Nephron (organoid): Measurements from ENCODE around the gene DOCK6.
A peak's percentile ranks its signal among the peaks of the same experiment; 100 is the strongest.

Source experiments
- H3K27ac Mint-ChIP-seq, 3 experiments: 2 replicates each; pipeline ENCODE4 v1.8.0; 2020; ENCODE audit warnings: mixed read lengths in 3 of 3, mild to moderate bottlenecking in 2 of 3, moderate library complexity in 1 of 3
- H3K27me3 Mint-ChIP-seq: 2 replicates; pipeline ENCODE4 v1.8.0; 2021; ENCODE audit warnings: low read depth, mild to moderate bottlenecking, moderate library complexity, mixed read lengths
- H3K36me3 Mint-ChIP-seq: 2 replicates; pipeline ENCODE4 v1.8.0; 2020; ENCODE audit warnings: low read depth, mixed read lengths
- H3K4me1 Mint-ChIP-seq: 2 replicates; pipeline ENCODE4 v1.8.0; 2020; ENCODE audit warnings: mixed read lengths
- H3K4me3 Mint-ChIP-seq, 3 experiments: 2 replicates each; pipeline ENCODE4 v1.8.0; 2020; ENCODE audit warnings: mild to moderate bottlenecking in 3 of 3, mixed read lengths in 3 of 3, moderate library complexity in 2 of 3
- H3K9me3 Mint-ChIP-seq: 2 replicates; pipeline ENCODE4 v1.8.0; 2020; ENCODE audit warnings: mixed read lengths
- TF ChIP-seq, protein P1 (sequence below), 3 experiments: fragments of 200-600 bp; sonication (generic); IDR thresholded peaks; one replicate each; pipeline ENCODE4 v1.5.0; 2021; ENCODE audit warnings: antibody characterized with exemption in 3 of 3; ENCODE audit not compliant: unreplicated experiment in 3 of 3

Gene DOCK6

DNA sequence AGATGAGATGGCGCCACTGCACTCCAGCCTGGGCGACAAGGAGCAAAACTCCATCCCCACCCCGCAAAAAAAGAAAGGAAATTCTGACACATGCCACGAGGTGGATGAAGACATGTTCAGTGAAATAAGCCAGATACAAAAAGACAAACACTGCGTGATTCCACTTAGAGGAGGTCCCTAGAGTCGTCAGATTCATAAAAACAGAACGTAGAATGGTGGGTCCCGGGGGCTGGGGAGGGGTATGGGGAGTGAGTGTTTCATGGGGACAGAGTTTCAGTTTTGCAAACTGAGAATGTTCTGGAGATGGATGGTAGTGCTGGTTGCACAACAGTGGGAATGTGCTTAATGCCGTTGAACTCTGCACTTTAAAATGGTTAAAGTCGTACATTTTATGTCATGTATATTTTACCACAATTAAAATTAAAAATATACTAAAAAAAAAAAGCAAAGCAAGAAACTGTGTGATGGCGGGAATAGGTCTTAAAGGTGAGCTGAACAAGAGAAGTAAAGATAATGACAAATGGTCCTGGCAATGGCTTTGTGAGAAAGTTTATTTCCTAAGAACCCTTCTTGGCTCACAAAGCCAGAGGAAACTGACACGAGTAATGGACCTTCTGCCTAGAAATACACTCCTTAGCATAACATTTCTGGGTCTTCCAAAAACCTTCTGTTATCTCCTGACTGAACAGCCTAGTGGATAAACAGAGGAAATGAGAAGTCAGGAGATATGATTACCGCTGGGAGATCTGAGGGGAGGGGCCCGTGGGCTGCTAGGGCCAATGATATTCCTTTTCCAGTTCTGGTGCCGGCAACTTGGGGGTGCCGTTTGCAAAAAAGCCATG, 102.5 kb downstream of the DOCK6 start:
- peak overlapping the region; percentile 55 to 93 (median 84) for H3K27ac Mint-ChIP-seq
- no peaks in the 10 kb centered on the region for H3K27me3 Mint-ChIP-seq
- H3K4me3 Mint-ChIP-seq = peak overlapping the region in 1 of 3 experiments; percentile 33
- peaks cover 21% of the 10 kb centered on the region for H3K36me3 Mint-ChIP-seq
- peaks cover 35% of the 10 kb centered on the region for H3K4me1 Mint-ChIP-seq
- peaks cover 3% of the 10 kb centered on the region for H3K9me3 Mint-ChIP-seq
- TF ChIP-seq, protein P1, sequence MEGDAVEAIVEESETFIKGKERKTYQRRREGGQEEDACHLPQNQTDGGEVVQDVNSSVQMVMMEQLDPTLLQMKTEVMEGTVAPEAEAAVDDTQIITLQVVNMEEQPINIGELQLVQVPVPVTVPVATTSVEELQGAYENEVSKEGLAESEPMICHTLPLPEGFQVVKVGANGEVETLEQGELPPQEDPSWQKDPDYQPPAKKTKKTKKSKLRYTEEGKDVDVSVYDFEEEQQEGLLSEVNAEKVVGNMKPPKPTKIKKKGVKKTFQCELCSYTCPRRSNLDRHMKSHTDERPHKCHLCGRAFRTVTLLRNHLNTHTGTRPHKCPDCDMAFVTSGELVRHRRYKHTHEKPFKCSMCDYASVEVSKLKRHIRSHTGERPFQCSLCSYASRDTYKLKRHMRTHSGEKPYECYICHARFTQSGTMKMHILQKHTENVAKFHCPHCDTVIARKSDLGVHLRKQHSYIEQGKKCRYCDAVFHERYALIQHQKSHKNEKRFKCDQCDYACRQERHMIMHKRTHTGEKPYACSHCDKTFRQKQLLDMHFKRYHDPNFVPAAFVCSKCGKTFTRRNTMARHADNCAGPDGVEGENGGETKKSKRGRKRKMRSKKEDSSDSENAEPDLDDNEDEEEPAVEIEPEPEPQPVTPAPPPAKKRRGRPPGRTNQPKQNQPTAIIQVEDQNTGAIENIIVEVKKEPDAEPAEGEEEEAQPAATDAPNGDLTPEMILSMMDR (IDR thresholded peaks at IDR 0.05; ENCODE audit: unreplicated experiment in 3 of 3) = peak in 1 of 3 experiments; percentile 8

DNA sequence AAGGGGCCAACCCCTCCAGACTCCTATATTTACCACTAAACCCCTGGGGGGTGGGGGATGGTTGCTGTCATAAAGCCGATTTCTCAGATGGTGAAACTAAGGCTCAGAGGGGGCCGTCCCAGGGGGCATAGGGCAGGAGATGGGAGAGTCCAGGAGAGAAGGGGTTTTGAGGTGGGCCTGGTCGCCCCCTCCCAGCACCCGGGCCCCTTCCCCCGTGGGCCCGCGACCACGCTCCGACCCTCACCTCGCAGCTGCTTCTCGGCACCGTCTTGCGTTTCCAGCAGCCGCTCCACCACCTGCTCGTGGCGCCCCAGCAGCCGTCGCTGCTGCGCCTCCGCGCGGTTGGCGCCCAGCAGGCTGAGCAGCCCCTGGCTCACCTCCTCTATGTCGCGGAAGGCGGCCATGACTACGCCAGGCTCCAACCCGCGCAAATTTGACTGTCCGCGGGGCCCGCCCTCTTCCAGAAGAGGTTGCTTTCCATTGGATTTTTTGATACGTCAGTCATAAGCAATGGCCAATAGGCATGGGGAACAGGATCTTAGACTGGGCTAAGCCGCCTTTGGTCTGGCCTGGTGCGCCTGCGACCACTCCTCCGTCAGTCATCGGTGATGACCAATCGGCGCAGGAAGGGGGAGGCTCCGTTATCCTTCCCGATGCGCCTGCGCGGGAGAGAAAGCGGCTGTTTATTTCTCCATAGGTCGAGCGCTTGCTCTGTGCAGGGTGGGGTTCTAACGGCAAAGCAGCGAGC, 106.8 kb downstream of the DOCK6 start, which contains the start of gene SPC24:
SPC24 (minus strand) TSS at position 410 of the 748 bp plus-strand sequence; CDS start at position 404, 6 bp downstream.
- peak within 1 kb of the TSS; percentile 83 to 88 (median 88) for H3K4me3 Mint-ChIP-seq
- H3K9me3 Mint-ChIP-seq = peaks cover 3% of the 10 kb centered on the region
- peaks cover 49% of the 10 kb centered on the region for H3K4me1 Mint-ChIP-seq
- H3K27ac Mint-ChIP-seq = peak within 1 kb of the TSS; percentile 88 to 96 (median 96)
- TF ChIP-seq, protein P1 (IDR thresholded peaks at IDR 0.05; ENCODE audit: unreplicated experiment in 3 of 3) = no peak
- H3K27me3 Mint-ChIP-seq = no peaks in the 10 kb centered on the region
- H3K36me3 Mint-ChIP-seq = peaks cover 8% of the 10 kb centered on the region

DNA sequence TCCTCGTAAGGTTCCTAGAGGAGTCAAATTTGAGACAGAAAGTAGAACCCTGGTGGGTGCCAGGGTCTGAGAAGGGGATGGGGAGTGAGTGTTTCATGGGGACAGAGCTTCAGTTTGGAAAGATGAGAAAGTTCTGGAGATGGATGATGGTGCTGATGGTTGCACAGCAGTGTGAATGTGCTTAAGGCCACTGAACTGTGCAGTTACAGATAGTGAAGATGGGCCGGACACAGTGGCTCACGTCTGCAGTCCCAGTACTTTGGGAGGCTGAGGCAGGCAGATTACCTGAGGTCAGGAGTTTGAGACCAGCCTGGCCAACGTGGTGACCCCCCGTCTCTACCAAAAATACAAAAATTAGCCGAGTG, 107.7 kb downstream of the DOCK6 start:
- Mint-ChIP-seq H3K4me1 (peaks cover 42% of the 10 kb centered on the region), H3K9me3 (no peaks in the 10 kb centered on the region), H3K4me3 (peak overlapping the region; percentile 83 to 88 (median 88)), H3K27me3 (no peaks in the 10 kb centered on the region), H3K36me3 (peaks cover 4% of the 10 kb centered on the region), H3K27ac (peak overlapping the region; percentile 34 to 43 (median 36))
- TF ChIP-seq, protein P1 (IDR thresholded peaks at IDR 0.05; ENCODE audit: unreplicated experiment in 3 of 3) = no peak

DNA sequence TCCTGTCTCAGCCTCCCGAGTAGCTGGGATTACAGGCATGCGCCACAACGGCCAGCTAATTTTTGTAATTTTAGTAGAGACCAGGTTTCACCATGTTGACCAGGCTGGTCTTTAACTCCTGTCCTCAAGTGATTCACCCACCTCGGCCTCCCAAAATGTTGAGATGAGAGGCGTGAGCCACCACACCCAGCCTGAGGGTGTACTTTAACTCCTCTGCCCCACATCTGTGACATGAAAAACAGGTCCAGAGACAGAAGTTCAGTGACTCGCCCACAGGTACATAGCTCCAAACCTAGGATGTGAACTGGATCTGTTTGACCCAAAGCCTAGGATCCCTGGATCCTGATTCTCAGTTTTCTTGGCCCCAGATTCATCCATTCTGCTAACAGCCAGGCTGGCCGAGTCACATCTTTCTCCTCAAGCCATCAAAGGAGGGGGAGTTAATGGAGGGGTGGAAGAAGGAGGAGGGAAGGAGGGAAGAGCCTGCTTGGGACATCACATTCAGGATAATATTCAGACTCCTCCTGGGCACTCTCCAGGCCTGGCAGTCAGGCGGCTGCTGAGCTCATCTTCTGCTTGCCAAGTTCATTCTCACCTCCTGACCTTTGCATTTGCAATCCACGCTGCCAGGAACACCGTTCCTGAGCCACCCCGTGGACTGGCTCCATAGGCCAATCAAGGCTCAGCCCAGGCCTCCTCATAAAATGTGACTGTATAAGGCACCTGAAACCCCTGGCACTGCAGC, 109.8 kb downstream of the DOCK6 start:
- peak overlapping the region; percentile 48 to 68 (median 52) for H3K4me3 Mint-ChIP-seq
- H3K9me3 Mint-ChIP-seq = no peaks in the 10 kb centered on the region
- H3K36me3 Mint-ChIP-seq = peaks cover 4% of the 10 kb centered on the region
- peaks cover 33% of the 10 kb centered on the region for H3K4me1 Mint-ChIP-seq
- H3K27ac Mint-ChIP-seq = peak overlapping the region; percentile 87 to 93 (median 93)
- H3K27me3 Mint-ChIP-seq = no peaks in the 10 kb centered on the region
- TF ChIP-seq, protein P1 (IDR thresholded peaks at IDR 0.05; ENCODE audit: unreplicated experiment in 3 of 3) = no peak

DNA sequence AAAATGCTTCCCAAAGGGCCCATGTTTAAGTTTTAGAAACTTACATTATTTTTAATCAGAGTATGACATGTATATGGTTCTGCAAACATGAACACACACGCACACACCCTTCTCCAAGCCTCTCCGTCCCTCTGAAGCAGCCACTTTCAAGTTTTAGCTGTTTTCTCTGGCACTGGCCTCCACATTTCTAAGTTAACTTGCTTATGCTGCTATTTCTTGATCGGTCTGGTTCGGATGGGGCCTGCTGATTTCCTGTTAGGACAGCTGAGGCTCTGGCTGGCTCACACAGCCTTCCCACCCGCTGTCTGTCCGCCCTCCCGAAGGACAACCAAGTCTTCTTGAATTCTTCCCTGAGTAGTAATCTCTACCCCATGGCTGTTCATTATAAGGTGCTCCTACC, 111.1 kb downstream of the DOCK6 start:
- Mint-ChIP-seq H3K36me3 (peaks cover 8% of the 10 kb centered on the region), H3K27ac (peak overlapping the region; percentile 96 to 99 (median 98)), H3K4me3 (peak overlapping the region; percentile 21 to 73 (median 39)), H3K27me3 (no peaks in the 10 kb centered on the region), H3K9me3 (no peaks in the 10 kb centered on the region), H3K4me1 (peaks cover 28% of the 10 kb centered on the region)
- TF ChIP-seq, protein P1 (IDR thresholded peaks at IDR 0.05; ENCODE audit: unreplicated experiment in 3 of 3) = no peak
